Measurements from ENCODE around the gene RUSF1.

DNA sequence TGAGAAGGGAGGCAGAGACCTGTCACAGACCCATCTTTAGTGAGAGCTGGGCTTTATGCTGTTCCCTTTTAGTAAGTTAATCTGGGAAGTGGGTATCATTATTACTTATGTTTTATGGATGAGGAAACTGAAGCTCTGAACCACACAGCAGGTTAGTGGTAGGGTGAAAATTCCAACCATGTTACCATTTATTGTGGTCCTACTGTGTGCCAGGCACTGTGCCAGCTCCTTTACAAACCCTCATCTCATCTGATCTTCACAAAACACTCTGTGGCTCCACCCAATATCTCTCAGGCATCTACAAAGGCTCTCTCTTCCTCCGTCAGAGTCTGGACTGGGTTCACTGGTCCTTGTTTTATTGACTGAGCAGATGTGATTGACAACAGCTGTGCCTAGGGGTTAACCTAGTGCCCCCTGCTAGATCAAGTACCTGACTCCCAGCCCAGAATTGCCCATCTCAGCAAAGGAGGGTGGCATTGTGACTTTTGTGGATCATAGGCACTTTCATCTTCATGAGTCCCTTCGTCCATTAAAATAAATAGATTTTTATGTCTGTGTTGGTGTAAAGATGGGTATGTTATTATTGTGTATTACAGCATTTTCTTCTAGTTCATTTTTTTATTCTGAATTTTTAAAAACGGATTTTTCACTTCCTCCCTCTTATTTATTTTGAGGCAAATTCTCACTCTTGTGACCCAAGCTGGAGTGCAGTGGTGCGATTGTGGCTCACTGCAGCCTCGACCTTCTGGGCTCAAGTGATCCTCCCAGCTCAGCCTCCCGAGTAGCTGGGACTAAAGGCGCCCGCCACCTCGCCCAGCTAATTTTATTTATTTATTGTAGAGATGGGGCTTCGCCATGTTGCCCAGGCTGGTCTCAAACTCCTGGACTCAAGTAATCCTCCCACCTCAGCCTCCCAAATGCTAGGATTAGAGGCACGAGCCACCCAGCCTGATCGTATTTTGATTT is 33.1 kb downstream of the RUSF1 start:
- TF ChIP-seq, protein P1, sequence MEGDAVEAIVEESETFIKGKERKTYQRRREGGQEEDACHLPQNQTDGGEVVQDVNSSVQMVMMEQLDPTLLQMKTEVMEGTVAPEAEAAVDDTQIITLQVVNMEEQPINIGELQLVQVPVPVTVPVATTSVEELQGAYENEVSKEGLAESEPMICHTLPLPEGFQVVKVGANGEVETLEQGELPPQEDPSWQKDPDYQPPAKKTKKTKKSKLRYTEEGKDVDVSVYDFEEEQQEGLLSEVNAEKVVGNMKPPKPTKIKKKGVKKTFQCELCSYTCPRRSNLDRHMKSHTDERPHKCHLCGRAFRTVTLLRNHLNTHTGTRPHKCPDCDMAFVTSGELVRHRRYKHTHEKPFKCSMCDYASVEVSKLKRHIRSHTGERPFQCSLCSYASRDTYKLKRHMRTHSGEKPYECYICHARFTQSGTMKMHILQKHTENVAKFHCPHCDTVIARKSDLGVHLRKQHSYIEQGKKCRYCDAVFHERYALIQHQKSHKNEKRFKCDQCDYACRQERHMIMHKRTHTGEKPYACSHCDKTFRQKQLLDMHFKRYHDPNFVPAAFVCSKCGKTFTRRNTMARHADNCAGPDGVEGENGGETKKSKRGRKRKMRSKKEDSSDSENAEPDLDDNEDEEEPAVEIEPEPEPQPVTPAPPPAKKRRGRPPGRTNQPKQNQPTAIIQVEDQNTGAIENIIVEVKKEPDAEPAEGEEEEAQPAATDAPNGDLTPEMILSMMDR (IDR thresholded peaks at IDR 0.05; ENCODE audit: borderline replicate concordance, extremely low read depth, low read length, poor library complexity, severe bottlenecking), result no peak
- TF ChIP-seq EZH2 (IDR thresholded peaks at IDR 0.05; ENCODE audit: borderline replicate concordance, low read depth, low read length, severe bottlenecking), result no peak

Data from DND-41 (cell line).